PC-3 (cell line): Measurements from ENCODE around the gene VAV3. TPM values are rescaled to one million over a fixed set of nuclear protein-coding genes. Genes with fewer than 3 reads are reported as not detected.
A peak's percentile ranks its signal among the peaks of the same experiment; 100 is the strongest.

Experiments used
- ATAC-seq: fragments of 200-7000 bp; cut with Tn5 transposase; 2 replicates; pipeline ENCODE4 v1.9.1; 2020; ENCODE audit warnings: mild to moderate bottlenecking, moderate library complexity
- BruUV-seq: library from RNA; stranded (reverse); fragments of 400-500 nt; replicated peaks from 2 replicates; lab custom pipeline; 2021; lab: Mats Ljungman, UMichigan
- CTCF ChIA-PET: fragments of 300-600 bp; sonication (Branson Sonifier 250); formaldehyde crosslinking; loops from one replicate; lab custom pipeline; 2022; ENCODE audit warnings: antibody characterized with exemption; lab: Charles Lee
- POLR2A ChIA-PET: fragments of 300-600 bp; sonication (Branson Sonifier 250); formaldehyde crosslinking; loops from one replicate; lab custom pipeline; 2022; ENCODE audit warnings: antibody characterized with exemption; ENCODE audit not compliant: unreplicated experiment; lab: Charles Lee
- DNase-seq: peaks from one replicate; pipeline ENCODE4 v3.0.0-alpha.2; 2015
- H2AFZ ChIP-seq: fragments of 300-600 bp; sonication (generic); 2 replicates; pipeline ENCODE4 v1.6.0; 2016; ENCODE audit warnings: antibody characterized with exemption, low read length
- H3F3A ChIP-seq: fragments of 300-600 bp; sonication (generic); one replicate; pipeline ENCODE4 v1.6.0; 2017; ENCODE audit warnings: antibody characterized with exemption, low read length, control low read depth, mild to moderate bottlenecking; ENCODE audit not compliant: unreplicated experiment
- H3K27ac ChIP-seq: fragments of 300-600 bp; sonication (generic); 2 replicates; pipeline ENCODE4 v1.5.1; 2016; ENCODE audit warnings: mild to moderate bottlenecking, low read length
- H3K27me3 ChIP-seq: fragments of 300-600 bp; sonication (generic); 2 replicates; pipeline ENCODE4 v1.6.1; 2016; ENCODE audit warnings: low read length, mixed read lengths
- H3K36me3 ChIP-seq: fragments of 300-600 bp; sonication (generic); 2 replicates; pipeline ENCODE4 v1.6.1; 2016; ENCODE audit warnings: low read depth, mixed run types, low read length, mixed read lengths
- H3K4me1 ChIP-seq: fragments of 300-600 bp; sonication (generic); 2 replicates; pipeline ENCODE4 v1.5.1; 2016; ENCODE audit warnings: low read length; ENCODE audit not compliant: insufficient read depth
- H3K4me2 ChIP-seq: fragments of 300-600 bp; sonication (generic); 2 replicates; pipeline ENCODE4 v1.6.0; 2016; ENCODE audit warnings: low read length
- H3K4me3 ChIP-seq: fragments of 300-600 bp; sonication (generic); 2 replicates; pipeline ENCODE4 v1.5.1; 2016; ENCODE audit warnings: mild to moderate bottlenecking, low read length, mixed read lengths
- H3K79me2 ChIP-seq: fragments of 300-600 bp; sonication (generic); 2 replicates; pipeline ENCODE4 v1.6.1; 2017; ENCODE audit warnings: low read length, mixed read lengths
- H3K9ac ChIP-seq: fragments of 300-600 bp; sonication (generic); 2 replicates; pipeline ENCODE4 v1.6.0; 2016; ENCODE audit warnings: mild to moderate bottlenecking, low read length
- H3K9me2 ChIP-seq: fragments of 300-600 bp; sonication (generic); replicated peaks from 2 replicates; pipeline ENCODE4 v1.6.1; 2016; ENCODE audit warnings: mixed run types, low read length, mixed read lengths
- H3K9me3 ChIP-seq: fragments of 300-600 bp; sonication (generic); 2 replicates; pipeline ENCODE4 v1.6.1; 2016; ENCODE audit warnings: low read length, mixed read lengths
- H4K20me1 ChIP-seq: fragments of 300-600 bp; sonication (generic); 2 replicates; pipeline ENCODE4 v1.6.1; 2016; ENCODE audit warnings: low read length, mixed read lengths
- CTCF ChIP-seq: fragments of 300-600 bp; sonication (generic); conservative IDR thresholded peaks from 2 replicates; pipeline ENCODE4 v1.5.1; 2017; ENCODE audit warnings: antibody characterized with exemption, low read depth, mild to moderate bottlenecking, low read length
- EZH2 ChIP-seq: fragments of 300-600 bp; sonication (generic); IDR thresholded peaks from one replicate; pipeline ENCODE4 v1.6.1; 2017; ENCODE audit warnings: antibody characterized with exemption, mild to moderate bottlenecking, low read length; ENCODE audit not compliant: unreplicated experiment
- EZH2phosphoT487 ChIP-seq: fragments of 300-600 bp; sonication (generic); IDR thresholded peaks from 2 replicates; pipeline ENCODE4 v1.6.1; 2018; ENCODE audit warnings: mild to moderate bottlenecking, antibody characterized with exemption, low read length, borderline replicate concordance
- intact Hi-C: fragments of 100-400 bp; cut with micrococcal nuclease; formaldehyde crosslinking; loops from 2 replicates; pipeline ENCODE4 v1.9.0; 2023
- total RNA-seq: library from RNA; depleted of rRNA; stranded (reverse); fragments of >200 nt; gene quantifications from 2 replicates; pipeline ENCODE4 v1.2.3, GENCODE V29; 2014

Gene VAV3
- total RNA-seq, 1 experiment from 2014 or later, result 0.73 TPM

- Histone ChIP-seq H3K36me3 (no peaks in the 10 kb centered on the region), H3K27me3 (no peaks in the 10 kb centered on the region), H3K79me2 (no peaks in the 10 kb centered on the region), H3F3A (no peaks in the 10 kb centered on the region), H3K9me2 (no peaks in the 10 kb centered on the region), H3K27ac (no peak overlapping the region), H3K4me1 (peaks cover 6% of the 10 kb centered on the region; the same call in 1 of the 2 replicates), H2AFZ (no peak overlapping the region), H4K20me1 (no peaks in the 10 kb centered on the region), H3K9me3 (no peaks in the 10 kb centered on the region), H3K9ac (no peak overlapping the region), H3K4me2 (no peak overlapping the region), H3K4me3 (no peak overlapping the region)
- intact Hi-C loops, result no loop called here
- no TSS peak for BruUV-seq
- ChIA-PET CTCF (no interaction called here), POLR2A (no interaction called here)
- ATAC-seq (no peak), DNase-seq (no peak)
- TF ChIP-seq CTCF (no peak), EZH2phosphoT487 (no peak), EZH2 (no peak)
These were observed 407.9 kb downstream of the VAV3 start for GRCh38 chr1:107557095-107557494.

- H2AFZ ChIP-seq, result no peak overlapping the region
- no peak overlapping the region for H3K9ac ChIP-seq
- peak; percentile 12; the same call in 1 of the 2 replicates for ATAC-seq
- no peaks in the 10 kb centered on the region for H3K9me3 ChIP-seq
- POLR2A ChIA-PET, result no interaction called here
- DNase-seq, result no peak
- intact Hi-C loops, result no loop called here
- no peaks in the 10 kb centered on the region for H3K27me3 ChIP-seq
- H3F3A ChIP-seq, result no peaks in the 10 kb centered on the region
- no peak overlapping the region for H3K4me3 ChIP-seq
- TF ChIP-seq CTCF (no peak), EZH2 (no peak), EZH2phosphoT487 (no peak)
- H3K4me1 ChIP-seq, result peaks cover 6% of the 10 kb centered on the region; the same call in 1 of the 2 replicates
- no peaks in the 10 kb centered on the region for H3K9me2 ChIP-seq
- no peaks in the 10 kb centered on the region for H4K20me1 ChIP-seq
- H3K79me2 ChIP-seq, result no peaks in the 10 kb centered on the region
- no peak overlapping the region for H3K27ac ChIP-seq
- H3K4me2 ChIP-seq, result no peak overlapping the region
- no TSS peak for BruUV-seq
- CTCF ChIA-PET, result no interaction called here
- H3K36me3 ChIP-seq, result no peaks in the 10 kb centered on the region
These were observed 409.4 kb downstream of the VAV3 start for GRCh38 chr1:107555578-107555977.

- no peak overlapping the region for H3K4me3 ChIP-seq
- no peaks in the 10 kb centered on the region for H3K27me3 ChIP-seq
- DNase-seq (no peak), ATAC-seq (no peak)
- H2AFZ ChIP-seq, result no peak overlapping the region
- intact Hi-C loops, result no loop called here
- no peaks in the 10 kb centered on the region for H3K36me3 ChIP-seq
- H3K9ac ChIP-seq, result no peak overlapping the region
- H3K9me2 ChIP-seq, result no peaks in the 10 kb centered on the region
- no peaks in the 10 kb centered on the region for H3F3A ChIP-seq
- no peaks in the 10 kb centered on the region for H3K4me1 ChIP-seq
- ChIA-PET POLR2A (no interaction called here), CTCF (no interaction called here)
- H3K27ac ChIP-seq, result no peak overlapping the region
- no peak overlapping the region for H3K4me2 ChIP-seq
- H3K9me3 ChIP-seq, result no peaks in the 10 kb centered on the region
- no peak for TF ChIP-seq EZH2phosphoT487
- TF ChIP-seq CTCF, result no peak
- no peak for TF ChIP-seq EZH2
- BruUV-seq, result no TSS peak
- H3K79me2 ChIP-seq, result no peaks in the 10 kb centered on the region
- no peaks in the 10 kb centered on the region for H4K20me1 ChIP-seq
These were observed 412.2 kb downstream of the VAV3 start for GRCh38 chr1:107552781-107553180.
